Transverse colon (tissue), 4 donors: ENCODE results near the gene TAB3. TPM values are rescaled to one million over a fixed set of nuclear protein-coding genes. Genes with fewer than 3 reads are reported as not detected.

Experiments
- DNase-seq: peaks from one replicate; pipeline ENCODE4 v3.0.0-alpha.2; 2019
- H3K27ac ChIP-seq, 4 donors: fragments of 200-600 bp; sonication (generic); 2 replicates each; pipeline ENCODE4 v1.5.1; 2016 to 2018; ENCODE audit warnings: inconsistent platforms in 4 of 4
- H3K27me3 ChIP-seq: fragments of 200-600 bp; sonication (generic); 2 replicates; pipeline ENCODE4 v1.5.1; 2017; ENCODE audit warnings: inconsistent platforms
- H3K36me3 ChIP-seq, 4 donors: fragments of 200-600 bp; sonication (generic); 2 replicates each; pipeline ENCODE4 v1.5.1; 2017 to 2019; ENCODE audit warnings: inconsistent platforms in 4 of 4
- H3K4me1 ChIP-seq, 4 donors: fragments of 200-600 bp; sonication (generic); 2 replicates each; pipeline ENCODE4 v1.5.1; 2017 to 2020; ENCODE audit warnings: inconsistent platforms in 4 of 4
- H3K4me3 ChIP-seq, 4 donors: fragments of 200-600 bp; sonication (generic); 1 replicate in 1 of 4; 2 replicates in 3 of 4; pipeline versions ENCODE4 v1.5.1 to v1.6.1; 2017 to 2019; ENCODE audit warnings: inconsistent platforms in 4 of 4
- H3K9me3 ChIP-seq, 2 donors: fragments of 200-600 bp; sonication (generic); 2 replicates each; pipeline ENCODE4 v1.5.1; 2017 to 2019; ENCODE audit warnings: inconsistent platforms in 2 of 2
- CTCF ChIP-seq, 5 experiments: fragments of 200-600 bp in 3 of 5; fragments of 450-650 bp in 2 of 5; sonication (generic) in 3 of 5; IDR thresholded peaks; 1 replicate in 2 of 5; 2 replicates in 3 of 5; pipeline ENCODE4 v1.5.1; 2016 to 2017; ENCODE audit warnings: antibody characterized with exemption in 5 of 5, inconsistent platforms in 3 of 5, mild to moderate bottlenecking in 2 of 5, moderate library complexity in 1 of 5
- EP300 ChIP-seq: sonication (generic); formaldehyde crosslinking; IDR thresholded peaks from one replicate; pipeline ENCODE4 v1.6.1; 2017; ENCODE audit warnings: antibody characterized with exemption, low read depth
- POLR2A ChIP-seq: fragments of 450-650 bp; IDR thresholded peaks from one replicate; pipeline ENCODE4 v1.6.1; 2016; ENCODE audit warnings: antibody characterized with exemption, mild to moderate bottlenecking, moderate library complexity
- POLR2AphosphoS5 ChIP-seq, 3 donors: sonication (generic); formaldehyde crosslinking; IDR thresholded peaks; one replicate each; pipeline ENCODE4 v1.6.1; 2016; ENCODE audit warnings: antibody characterized with exemption in 3 of 3
- WGBS, 2 donors: methylation state at CpG; one replicate each; pipeline ENCODE4 v1.1.5; 2018; ENCODE audit warnings: low coverage in 1 of 2; 5-methylcytosine and 5-hydroxymethylcytosine counted together
- in situ Hi-C, 4 donors: fragments of 200-750 bp; cut with MboI; loops; one replicate each; pipeline versions ENCODE4 v1.15.0 to v1.15.1; 2017; ENCODE audit warnings: low sequenced_read_pairs in 3 of 4, low pct_ligation_motif_present in 1 of 4, low pct_unique_long_range_greater_than_20kb in 1 of 4
- intact Hi-C: fragments of 100-400 bp; cut with DNase I; formaldehyde crosslinking; loops from one replicate; pipeline ENCODE4 v1.15.1; 2023; ENCODE audit warnings: low total_unique reads
- total RNA-seq, 4 donors: library from RNA; depleted of rRNA; stranded (reverse); fragments of >200 nt; gene quantifications; one replicate each; pipeline ENCODE4 v1.1.0, GENCODE V29; 2016

The TAB3 gene
- total RNA-seq, 4 donors from 2014 or later = 10.3 to 34.0 (median 30.6) TPM

- in situ Hi-C loops (no loop called here), intact Hi-C loops (no loop called here)
- DNase-seq = no peak
- H3K27me3 ChIP-seq = no peaks in the 10 kb centered on the region
- no peaks in the 10 kb centered on the region for H3K4me1 ChIP-seq
- H3K27ac ChIP-seq = no peak overlapping the region
- no peak for TF ChIP-seq POLR2AphosphoS5 (IDR thresholded peaks at IDR 0.05)
- no peak for TF ChIP-seq CTCF (IDR thresholded peaks at IDR 0.05)
- no peak for TF ChIP-seq POLR2A
- TF ChIP-seq EP300 = no peak
- no peaks in the 10 kb centered on the region for H3K9me3 ChIP-seq
- H3K4me3 ChIP-seq = no peak overlapping the region
- H3K36me3 ChIP-seq = no peaks in the 10 kb centered on the region
- 89% methylated on average over 3 of the region's 3 CpGs; no CpG with 5 or more reads in 1 of the 2 donors for WGBS, 2 donors
Observed at GRCh38 chrX:30874851-30875250, 14.2 kb downstream of the TAB3 start.

- in situ Hi-C loops (no loop called here), intact Hi-C loops (no loop called here)
- no peaks in the 10 kb centered on the region for H3K27me3 ChIP-seq
- H3K4me1 ChIP-seq = no peaks in the 10 kb centered on the region
- no peaks in the 10 kb centered on the region for H3K9me3 ChIP-seq
- TF ChIP-seq EP300 (no peak), POLR2A (no peak), CTCF (IDR thresholded peaks at IDR 0.05) (no peak), POLR2AphosphoS5 (IDR thresholded peaks at IDR 0.05) (no peak)
- WGBS, 2 donors = 56% methylated on average over 2 of the region's 2 CpGs; no CpG with 5 or more reads in 1 of the 2 donors
- no peaks in the 10 kb centered on the region for H3K36me3 ChIP-seq
- no peak for DNase-seq
- H3K27ac ChIP-seq = no peak overlapping the region
- H3K4me3 ChIP-seq = no peak overlapping the region
Observed at GRCh38 chrX:30870572-30870971, 18.5 kb downstream of the TAB3 start.

GRCh38 chrX:30865612-30866011 lies 23.4 kb downstream of the TAB3 start:
- no peaks in the 10 kb centered on the region for H3K36me3 ChIP-seq
- H3K27me3 ChIP-seq = no peaks in the 10 kb centered on the region
- no peak for TF ChIP-seq EP300
- TF ChIP-seq POLR2A = no peak
- no peak for TF ChIP-seq POLR2AphosphoS5 (IDR thresholded peaks at IDR 0.05)
- no peak for TF ChIP-seq CTCF (IDR thresholded peaks at IDR 0.05)
- no peaks in the 10 kb centered on the region for H3K4me1 ChIP-seq
- no peak overlapping the region for H3K27ac ChIP-seq
- H3K4me3 ChIP-seq = no peak overlapping the region
- in situ Hi-C loops = no loop called here
- intact Hi-C loops = no loop called here
- no peaks in the 10 kb centered on the region for H3K9me3 ChIP-seq
- no peak for DNase-seq
- 60 to 66% methylated on average over 1 of the region's 1 CpG for WGBS, 2 donors

GRCh38 chrX:30865015-30865414 lies 24.0 kb downstream of the TAB3 start:
- 42% methylated on average over 3 of the region's 3 CpGs; no CpG with 5 or more reads in 1 of the 2 donors for WGBS, 2 donors
- no peak for DNase-seq
- H3K27ac ChIP-seq = no peak overlapping the region

More at GRCh38 chrX:30865015-30865414, 24.0 kb downstream of the TAB3 start:
- TF ChIP-seq CTCF (IDR thresholded peaks at IDR 0.05) (no peak), POLR2AphosphoS5 (IDR thresholded peaks at IDR 0.05) (no peak), EP300 (no peak), POLR2A (no peak)
- in situ Hi-C loops (no loop called here), intact Hi-C loops (no loop called here)
- Histone ChIP-seq H3K27me3 (no peaks in the 10 kb centered on the region), H3K9me3 (no peaks in the 10 kb centered on the region), H3K4me1 (no peaks in the 10 kb centered on the region), H3K4me3 (no peak overlapping the region), H3K36me3 (no peaks in the 10 kb centered on the region)
